ENCODE measurements around the gene ATOH8. TPM values are rescaled to one million over a fixed set of nuclear protein-coding genes. Genes with fewer than 3 reads are reported as not detected.

The ATOH8 gene
- total RNA-seq, 4 donors from 2014 or later = 2.0 to 24.6 (median 7.6) TPM

DNA sequence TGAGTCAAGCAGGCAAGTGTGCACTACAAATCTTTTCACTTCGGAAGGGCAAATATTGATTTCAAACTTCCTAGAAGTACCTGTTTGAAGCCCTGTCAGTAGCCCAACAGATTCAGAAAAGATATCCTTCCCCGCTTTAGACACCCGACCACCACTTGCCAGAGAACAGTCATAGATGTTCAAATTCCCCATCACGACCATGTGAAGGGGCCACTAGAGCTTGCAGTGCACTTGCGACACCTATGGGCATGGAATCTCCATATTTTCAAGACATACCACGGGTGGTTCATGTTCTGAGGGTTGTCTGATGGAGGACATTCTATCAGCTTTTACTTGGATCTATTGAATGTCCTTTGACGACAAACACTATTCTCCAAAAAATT lies 35.8 kb upstream of the ATOH8 start:
- no peaks in the 10 kb centered on the region for H3K27me3 ChIP-seq
- DNase-seq = no peak
- H3K4me1 ChIP-seq = peaks cover under 1 to 11% (median 3%) of the 10 kb centered on the region in 3 donors
- intact Hi-C loops (cut with DNase I) = no loop called here
- no peak overlapping the region for H3K4me3 ChIP-seq
- no peak overlapping the region for H3K27ac ChIP-seq
- H3K36me3 ChIP-seq = no peaks in the 10 kb centered on the region
- WGBS, 2 donors = 70 to 72% methylated on average over 7 of the region's 7 CpGs
- TF ChIP-seq POLR2A (IDR thresholded peaks at IDR 0.05) = no peak
- H3K9me3 ChIP-seq = no peaks in the 10 kb centered on the region

DNA sequence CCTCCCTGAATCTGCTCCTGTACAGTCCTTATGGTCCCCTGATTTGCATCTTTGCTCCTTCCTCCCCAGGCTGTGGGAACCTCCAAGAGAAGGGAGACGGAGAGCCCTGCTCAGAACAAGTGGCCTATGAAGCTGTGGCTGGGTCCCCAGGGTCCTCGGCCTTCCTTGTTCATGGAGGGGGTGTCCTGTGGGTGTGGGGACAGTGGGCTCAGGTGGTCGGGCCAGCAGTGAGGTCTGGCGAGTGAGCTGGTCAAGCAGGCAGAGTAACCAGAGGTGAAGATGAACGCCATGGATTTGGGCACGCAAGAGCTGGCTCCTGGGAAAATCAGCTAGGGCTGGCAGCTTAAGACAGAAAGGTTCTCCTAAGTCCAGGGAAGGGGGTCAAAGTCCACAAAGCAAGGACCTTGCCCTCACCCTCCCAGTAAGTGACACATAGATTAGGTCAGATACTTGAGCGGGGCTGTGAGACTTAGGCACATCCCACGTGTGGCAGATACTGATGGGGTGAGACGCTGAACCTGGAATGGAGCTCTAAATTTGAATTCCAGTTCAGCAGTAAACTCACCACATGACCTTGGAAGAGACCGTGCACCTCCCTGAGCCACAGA lies 34.8 kb upstream of the ATOH8 start:
- intact Hi-C loops (cut with DNase I) = no loop called here
- Histone ChIP-seq H3K4me1 (peaks cover 0 to under 1% (median 0%) of the 10 kb centered on the region in 3 donors), H3K27ac (no peak overlapping the region), H3K9me3 (no peaks in the 10 kb centered on the region), H3K4me3 (no peak overlapping the region), H3K36me3 (no peaks in the 10 kb centered on the region), H3K27me3 (no peaks in the 10 kb centered on the region)
- no peak for TF ChIP-seq POLR2A (IDR thresholded peaks at IDR 0.05)
- TF ChIP-seq, protein P1, sequence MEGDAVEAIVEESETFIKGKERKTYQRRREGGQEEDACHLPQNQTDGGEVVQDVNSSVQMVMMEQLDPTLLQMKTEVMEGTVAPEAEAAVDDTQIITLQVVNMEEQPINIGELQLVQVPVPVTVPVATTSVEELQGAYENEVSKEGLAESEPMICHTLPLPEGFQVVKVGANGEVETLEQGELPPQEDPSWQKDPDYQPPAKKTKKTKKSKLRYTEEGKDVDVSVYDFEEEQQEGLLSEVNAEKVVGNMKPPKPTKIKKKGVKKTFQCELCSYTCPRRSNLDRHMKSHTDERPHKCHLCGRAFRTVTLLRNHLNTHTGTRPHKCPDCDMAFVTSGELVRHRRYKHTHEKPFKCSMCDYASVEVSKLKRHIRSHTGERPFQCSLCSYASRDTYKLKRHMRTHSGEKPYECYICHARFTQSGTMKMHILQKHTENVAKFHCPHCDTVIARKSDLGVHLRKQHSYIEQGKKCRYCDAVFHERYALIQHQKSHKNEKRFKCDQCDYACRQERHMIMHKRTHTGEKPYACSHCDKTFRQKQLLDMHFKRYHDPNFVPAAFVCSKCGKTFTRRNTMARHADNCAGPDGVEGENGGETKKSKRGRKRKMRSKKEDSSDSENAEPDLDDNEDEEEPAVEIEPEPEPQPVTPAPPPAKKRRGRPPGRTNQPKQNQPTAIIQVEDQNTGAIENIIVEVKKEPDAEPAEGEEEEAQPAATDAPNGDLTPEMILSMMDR (IDR thresholded peaks at IDR 0.05) = no peak
- WGBS, 2 donors = 88 to 96% methylated on average over 6 to 9 of the region's 10 CpGs
- DNase-seq = no peak

DNA sequence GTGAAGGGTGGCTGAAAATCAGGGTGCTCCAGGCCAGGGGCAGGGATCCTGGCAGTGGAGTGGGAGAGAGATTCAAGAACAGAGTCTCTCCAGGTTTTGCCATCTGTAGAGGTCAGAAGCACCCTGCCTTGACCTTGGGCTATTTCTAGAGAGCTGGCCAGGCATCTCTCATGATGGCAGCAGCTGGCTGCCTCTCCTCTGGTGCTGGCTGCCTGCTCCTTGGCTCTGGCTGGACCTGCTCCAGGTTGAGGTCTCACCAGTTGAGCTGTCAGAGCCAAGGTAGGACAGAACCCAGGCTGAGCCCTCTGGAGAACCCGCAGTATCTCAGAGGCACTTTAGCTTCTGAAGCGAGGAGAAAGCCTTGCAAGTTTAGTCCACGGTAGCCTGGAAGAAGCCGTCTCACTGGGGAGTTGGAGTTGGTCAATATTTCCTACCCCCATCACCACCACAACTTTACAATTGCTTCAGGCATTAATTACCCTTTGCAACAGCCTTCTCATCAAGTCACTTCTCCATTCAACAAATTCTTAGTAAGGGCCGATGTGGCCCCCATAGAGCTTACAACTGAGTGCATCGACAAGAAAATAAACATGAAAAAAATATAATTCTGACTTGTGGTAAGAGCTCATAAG lies 34.1 kb upstream of the ATOH8 start:
- 77 to 100% methylated on average over 1 to 4 of the region's 6 CpGs for WGBS, 2 donors
- H3K27ac ChIP-seq = no peak overlapping the region
- H3K4me1 ChIP-seq = no peaks in the 10 kb centered on the region
- no peaks in the 10 kb centered on the region for H3K9me3 ChIP-seq
- no peaks in the 10 kb centered on the region for H3K36me3 ChIP-seq
- intact Hi-C loops (cut with DNase I) = no loop called here
- no peak overlapping the region for H3K4me3 ChIP-seq
- no peak for DNase-seq
- TF ChIP-seq, protein P1 (IDR thresholded peaks at IDR 0.05) = no peak
- TF ChIP-seq POLR2A (IDR thresholded peaks at IDR 0.05) = no peak
- no peaks in the 10 kb centered on the region for H3K27me3 ChIP-seq

DNA sequence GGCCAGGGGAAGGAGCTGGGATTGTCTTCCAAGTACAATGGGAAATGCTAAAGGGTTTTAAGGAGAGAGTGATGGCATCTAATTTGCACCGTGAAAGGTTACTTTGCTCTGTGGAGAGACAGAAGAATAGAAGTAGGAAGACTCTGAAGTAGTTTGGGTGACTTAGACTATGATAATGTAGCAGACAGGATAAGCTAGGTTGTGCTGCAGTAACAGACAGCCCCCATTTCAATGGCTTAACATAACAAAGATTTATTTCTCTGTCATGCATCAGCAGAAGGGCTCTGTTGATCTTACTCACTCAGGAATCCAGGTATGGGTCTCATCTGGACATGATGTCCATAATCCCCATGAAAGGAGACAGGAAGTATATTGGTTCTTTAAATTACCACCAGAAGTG lies 33.3 kb upstream of the ATOH8 start:
- H3K27ac ChIP-seq = no peak overlapping the region
- WGBS, 2 donors = 85 to 100% methylated on average over 1 of the region's 1 CpG

DNA sequence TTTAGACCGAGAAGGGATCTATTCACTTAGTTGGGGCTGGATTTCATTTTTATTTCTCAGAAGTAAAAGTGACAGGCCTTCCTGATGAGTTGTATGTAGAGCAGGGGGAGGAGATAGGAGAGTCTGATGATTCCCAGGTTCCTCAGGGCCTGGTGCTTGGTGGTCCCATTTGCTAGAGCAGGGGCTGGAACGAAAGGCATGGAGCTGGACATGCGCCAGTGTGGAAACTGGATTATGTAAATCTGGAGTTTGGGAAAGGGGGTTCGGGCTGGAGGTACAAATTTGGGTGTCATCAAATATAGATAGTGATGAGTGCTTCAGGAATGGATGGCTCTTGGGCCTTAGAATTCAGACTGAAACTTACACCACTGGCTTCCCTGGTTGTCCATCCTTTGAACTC lies 32.1 kb upstream of the ATOH8 start:
- Histone ChIP-seq H3K9me3 (no peaks in the 10 kb centered on the region), H3K36me3 (no peaks in the 10 kb centered on the region), H3K4me1 (no peaks in the 10 kb centered on the region), H3K27ac (no peak overlapping the region), H3K27me3 (no peaks in the 10 kb centered on the region), H3K4me3 (no peak overlapping the region)
- intact Hi-C loops (cut with DNase I) = no loop called here
- 83 to 91% methylated on average over 4 of the region's 4 CpGs for WGBS, 2 donors
- no peak for DNase-seq
- no peak for TF ChIP-seq POLR2A (IDR thresholded peaks at IDR 0.05)
- TF ChIP-seq, protein P1 (IDR thresholded peaks at IDR 0.05) = no peak

More for the DNA sequence above, 33.3 kb upstream of the ATOH8 start:
- Histone ChIP-seq H3K36me3 (no peaks in the 10 kb centered on the region), H3K9me3 (no peaks in the 10 kb centered on the region), H3K27me3 (no peaks in the 10 kb centered on the region), H3K4me1 (no peaks in the 10 kb centered on the region), H3K4me3 (no peak overlapping the region)
- TF ChIP-seq, protein P1 (IDR thresholded peaks at IDR 0.05) = no peak
- no peak for TF ChIP-seq POLR2A (IDR thresholded peaks at IDR 0.05)
- DNase-seq = no peak
- intact Hi-C loops (cut with DNase I) = no loop called here

All from esophagus squamous epithelium (tissue), 5 donors.